DND-41 (cell line): Measurements from ENCODE around the gene KCNMA1.

Source experiments
- ATAC-seq: fragments of 200-7000 bp; cut with Tn5 transposase; 3 replicates; pipeline ENCODE4 v1.9.1; 2021; ENCODE audit warnings: low read depth; ENCODE audit not compliant: insufficient read depth
- DNase-seq: peaks from one replicate; pipeline ENCODE4 v3.0.0-alpha.2; 2020
- H2AFZ ChIP-seq: 2 replicates; pipeline ENCODE4 v1.6.0; 2012; ENCODE audit warnings: low read depth, low read length
- H3K27ac ChIP-seq: 2 replicates; pipeline ENCODE4 v1.5.1; 2012; ENCODE audit warnings: low read length, inconsistent platforms
- H3K27me3 ChIP-seq: fragments of 200-600 bp; sonication (generic); 2 replicates; pipeline ENCODE4 v1.6.0; 2012; ENCODE audit warnings: low read length, mild to moderate bottlenecking, inconsistent platforms; ENCODE audit not compliant: insufficient read depth, poor library complexity
- H3K36me3 ChIP-seq: 2 replicates; pipeline ENCODE4 v1.5.1; 2012; ENCODE audit warnings: low read length, inconsistent platforms; ENCODE audit not compliant: insufficient read depth
- H3K4me1 ChIP-seq: 2 replicates; pipeline ENCODE4 v1.5.1; 2012; ENCODE audit warnings: mild to moderate bottlenecking, low read length; ENCODE audit not compliant: insufficient read depth
- H3K4me2 ChIP-seq: 2 replicates; pipeline ENCODE4 v1.6.0; 2012; ENCODE audit warnings: mild to moderate bottlenecking, moderate library complexity, low read length, inconsistent platforms; ENCODE audit not compliant: insufficient read depth
- H3K4me3 ChIP-seq, 2 experiments: fragments of 200-600 bp in 1 of 2; shearing (Covaris generic) in 1 of 2; 2 replicates each; pipeline ENCODE4 v1.5.1; 2012 to 2016; ENCODE audit warnings: inconsistent platforms in 2 of 2, low read length in 2 of 2, mild to moderate bottlenecking in 2 of 2, low read depth in 1 of 2, moderate library complexity in 1 of 2
- H3K79me2 ChIP-seq: 2 replicates; pipeline ENCODE4 v1.6.0; 2012; ENCODE audit warnings: low read length, inconsistent platforms; ENCODE audit not compliant: insufficient read depth
- H3K9ac ChIP-seq: 2 replicates; pipeline ENCODE4 v1.6.0; 2012; ENCODE audit warnings: low read depth, mild to moderate bottlenecking, inconsistent platforms, low read length, moderate library complexity
- H3K9me3 ChIP-seq: 2 replicates; pipeline ENCODE4 v1.5.1; 2012; ENCODE audit warnings: low read length, moderate library complexity, mild to moderate bottlenecking, inconsistent platforms; ENCODE audit not compliant: insufficient read depth, severe bottlenecking
- H4K20me1 ChIP-seq: 2 replicates; pipeline ENCODE4 v1.6.0; 2012; ENCODE audit warnings: low read length; ENCODE audit not compliant: insufficient read depth
- CTCF ChIP-seq: IDR thresholded peaks from 2 replicates; pipeline ENCODE4 v1.5.1; 2012; ENCODE audit warnings: borderline replicate concordance, low read length, moderate library complexity, mild to moderate bottlenecking; ENCODE audit not compliant: poor library complexity, severe bottlenecking; ENCODE audit errors: extremely low read depth
- EZH2 ChIP-seq: IDR thresholded peaks from 3 replicates; pipeline ENCODE4 v1.6.1; 2012; ENCODE audit warnings: borderline replicate concordance, low read depth, mild to moderate bottlenecking, moderate library complexity, low read length, inconsistent platforms; ENCODE audit not compliant: severe bottlenecking

Gene KCNMA1

GRCh38 chr10:77231375-77231774 lies 406.2 kb downstream of the KCNMA1 start:
- no peaks in the 10 kb centered on the region for H3K9me3 ChIP-seq
- H2AFZ ChIP-seq, result no peak overlapping the region
- no peak overlapping the region for H3K4me3 ChIP-seq
- no peaks in the 10 kb centered on the region for H3K27me3 ChIP-seq
- no peaks in the 10 kb centered on the region for H3K4me1 ChIP-seq
- no peaks in the 10 kb centered on the region for H4K20me1 ChIP-seq
- DNase-seq (no peak), ATAC-seq (no peak)
- no peak overlapping the region for H3K9ac ChIP-seq
- TF ChIP-seq CTCF (no peak), EZH2 (no peak)
- H3K4me2 ChIP-seq, result no peak overlapping the region
- no peaks in the 10 kb centered on the region for H3K36me3 ChIP-seq
- H3K27ac ChIP-seq, result no peak overlapping the region
- no peaks in the 10 kb centered on the region for H3K79me2 ChIP-seq

- Histone ChIP-seq H3K27me3 (no peaks in the 10 kb centered on the region), H3K9me3 (no peaks in the 10 kb centered on the region), H3K4me3 (no peak overlapping the region), H3K36me3 (no peaks in the 10 kb centered on the region), H2AFZ (no peak overlapping the region), H4K20me1 (no peaks in the 10 kb centered on the region), H3K4me1 (no peaks in the 10 kb centered on the region), H3K9ac (no peak overlapping the region), H3K4me2 (no peak overlapping the region), H3K79me2 (no peaks in the 10 kb centered on the region), H3K27ac (no peak overlapping the region)
- TF ChIP-seq CTCF (no peak), EZH2 (no peak)
- ATAC-seq (no peak), DNase-seq (no peak)
Observed at GRCh38 chr10:77230194-77230593, 407.4 kb downstream of the KCNMA1 start.

GRCh38 chr10:77229704-77230103 lies 407.9 kb downstream of the KCNMA1 start:
- Histone ChIP-seq H3K4me1 (no peaks in the 10 kb centered on the region), H3K27ac (no peak overlapping the region), H3K9me3 (no peaks in the 10 kb centered on the region), H3K9ac (no peak overlapping the region), H3K36me3 (no peaks in the 10 kb centered on the region), H3K27me3 (no peaks in the 10 kb centered on the region), H3K4me2 (no peak overlapping the region), H3K79me2 (no peaks in the 10 kb centered on the region), H4K20me1 (no peaks in the 10 kb centered on the region), H3K4me3 (no peak overlapping the region), H2AFZ (no peak overlapping the region)
- no peak for ATAC-seq
- DNase-seq, result no peak
- TF ChIP-seq CTCF (no peak), EZH2 (no peak)

- Histone ChIP-seq H3K4me3 (no peak overlapping the region), H2AFZ (no peak overlapping the region), H3K27me3 (no peaks in the 10 kb centered on the region), H4K20me1 (no peaks in the 10 kb centered on the region), H3K4me1 (no peaks in the 10 kb centered on the region), H3K9ac (no peak overlapping the region), H3K36me3 (no peaks in the 10 kb centered on the region), H3K27ac (no peak overlapping the region), H3K79me2 (no peaks in the 10 kb centered on the region), H3K4me2 (no peak overlapping the region), H3K9me3 (no peaks in the 10 kb centered on the region)
- ATAC-seq (no peak), DNase-seq (no peak)
- TF ChIP-seq EZH2 (no peak), CTCF (no peak)
Observed at GRCh38 chr10:77228559-77228958, 409.0 kb downstream of the KCNMA1 start.
